Cardiac muscle cell (in vitro differentiated cells and primary cell): Measurements from ENCODE around the gene FAM83B. TPM values are rescaled to one million over a fixed set of nuclear protein-coding genes. Genes with fewer than 3 reads are reported as not detected.

Experiments
- DNase-seq, 2 donors: peaks; one replicate each; pipeline versions ENCODE4 v3.0.0 to v3.0.0-alpha.2; 2010 to 2017; ENCODE audit warnings: low read depth in 1 of 2, low spot score in 1 of 2
- H3K27ac ChIP-seq: fragments of 200-600 bp; sonication (generic); 2 replicates; pipeline ENCODE4 v1.5.1; 2016
- H3K27me3 ChIP-seq: fragments of 200-600 bp; sonication (generic); 2 replicates; pipeline ENCODE4 v1.6.0; 2016; ENCODE audit warnings: control low read depth
- H3K36me3 ChIP-seq: fragments of 200-600 bp; sonication (generic); 2 replicates; pipeline ENCODE4 v1.5.1; 2016; ENCODE audit warnings: control low read depth
- H3K4me1 ChIP-seq: fragments of 200-600 bp; sonication (generic); 2 replicates; pipeline ENCODE4 v1.8.1; 2017; ENCODE audit warnings: low read depth, mild to moderate bottlenecking, mixed run types
- H3K4me3 ChIP-seq: fragments of 200-600 bp; sonication (generic); 2 replicates; pipeline ENCODE4 v1.5.1; 2016; ENCODE audit warnings: mild to moderate bottlenecking
- H3K9me3 ChIP-seq: fragments of 200-600 bp; sonication (generic); 2 replicates; pipeline ENCODE4 v1.5.1; 2017; ENCODE audit warnings: low read depth, mild to moderate bottlenecking, control low read depth
- CTCF ChIP-seq: IDR thresholded peaks from 2 replicates; pipeline ENCODE4 v1.5.1; 2012; ENCODE audit warnings: low read depth, mild to moderate bottlenecking, low read length
- polyA plus RNA-seq: library from polyadenylated mRNA; unstranded; fragments of >200 nt; fragmentation: Nextera tagmentation; extraction: Ambion mirVana; gene quantifications from 2 replicates; pipeline ENCODE4 v1.2.1, GENCODE V29; 2016
- total RNA-seq: library from RNA; depleted of rRNA; stranded (reverse); fragments of >200 nt; gene quantifications from 2 replicates; pipeline ENCODE4 v1.2.3, GENCODE V29; 2016

Gene FAM83B
- total and polyA plus RNA-seq, 2 experiments from 2014 or later: 0.06 TPM; not detected in 1

- no peaks in the 10 kb centered on the region for H3K36me3 ChIP-seq
- no peaks in the 10 kb centered on the region for H3K4me1 ChIP-seq
- H3K27ac ChIP-seq: no peak overlapping the region
- no peaks in the 10 kb centered on the region for H3K27me3 ChIP-seq
- no peak for DNase-seq
- H3K4me3 ChIP-seq: no peak overlapping the region
- no peak for TF ChIP-seq CTCF
- no peaks in the 10 kb centered on the region for H3K9me3 ChIP-seq
These were observed 82.8 kb downstream of the FAM83B start for GRCh38 chr6:54929245-54929909.

GRCh38 chr6:54932622-54933021, 86.1 kb downstream of the FAM83B start:
- Histone ChIP-seq H3K4me1 (no peaks in the 10 kb centered on the region), H3K4me3 (no peak overlapping the region), H3K27ac (no peak overlapping the region), H3K27me3 (no peaks in the 10 kb centered on the region), H3K36me3 (no peaks in the 10 kb centered on the region), H3K9me3 (no peaks in the 10 kb centered on the region)
- no peak for TF ChIP-seq CTCF
- DNase-seq: no peak

GRCh38 chr6:54935739-54936138, 89.2 kb downstream of the FAM83B start:
- Histone ChIP-seq H3K4me3 (no peak overlapping the region), H3K36me3 (no peaks in the 10 kb centered on the region), H3K27me3 (no peaks in the 10 kb centered on the region), H3K4me1 (no peaks in the 10 kb centered on the region), H3K9me3 (no peaks in the 10 kb centered on the region), H3K27ac (no peak overlapping the region)
- peak in 1 of 2 donors; percentile 13 for DNase-seq
- no peak for TF ChIP-seq CTCF

GRCh38 chr6:54937371-54937770, 90.8 kb downstream of the FAM83B start:
- H3K9me3 ChIP-seq: no peaks in the 10 kb centered on the region
- H3K36me3 ChIP-seq: no peaks in the 10 kb centered on the region
- DNase-seq: no peak
- no peak overlapping the region for H3K4me3 ChIP-seq
- no peaks in the 10 kb centered on the region for H3K27me3 ChIP-seq
- H3K4me1 ChIP-seq: no peaks in the 10 kb centered on the region
- no peak for TF ChIP-seq CTCF
- no peak overlapping the region for H3K27ac ChIP-seq

GRCh38 chr6:54957698-54958097, 111.1 kb downstream of the FAM83B start:
- no peaks in the 10 kb centered on the region for H3K36me3 ChIP-seq
- H3K4me3 ChIP-seq: no peak overlapping the region
- no peaks in the 10 kb centered on the region for H3K27me3 ChIP-seq
- no peak overlapping the region for H3K27ac ChIP-seq
- no peaks in the 10 kb centered on the region for H3K9me3 ChIP-seq
- no peaks in the 10 kb centered on the region for H3K4me1 ChIP-seq
- TF ChIP-seq CTCF: no peak
- no peak for DNase-seq
